Nucleus accumbens (tissue), 56 donors: Measurements from ENCODE around the gene B4GALT1.

Experiments
- DNase-seq, 56 donors: peaks; one replicate each; lab custom pipeline; 2025; lab: John Stamatoyannopoulos, UW

The B4GALT1 gene

DNA sequence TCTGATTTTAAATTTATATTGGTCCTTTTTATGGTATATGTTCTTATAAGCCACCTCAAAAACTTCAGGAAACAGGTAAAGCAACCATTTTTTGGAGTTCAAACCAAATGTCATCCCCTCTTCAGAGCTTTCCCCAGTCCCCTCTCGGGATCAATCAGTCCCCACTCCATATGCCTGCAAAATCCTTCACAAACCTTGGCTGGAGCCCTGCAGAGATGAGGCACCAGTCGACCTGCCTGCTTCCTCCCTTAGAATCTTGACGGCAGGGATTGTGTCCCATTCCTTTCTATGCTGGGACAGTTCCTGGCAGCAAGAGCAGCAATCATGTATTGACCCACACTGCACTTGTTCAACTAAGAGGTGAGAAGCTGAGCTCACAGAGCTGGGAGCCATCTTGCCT is 22.6 kb downstream of the B4GALT1 start:
- no peak for DNase-seq

DNA sequence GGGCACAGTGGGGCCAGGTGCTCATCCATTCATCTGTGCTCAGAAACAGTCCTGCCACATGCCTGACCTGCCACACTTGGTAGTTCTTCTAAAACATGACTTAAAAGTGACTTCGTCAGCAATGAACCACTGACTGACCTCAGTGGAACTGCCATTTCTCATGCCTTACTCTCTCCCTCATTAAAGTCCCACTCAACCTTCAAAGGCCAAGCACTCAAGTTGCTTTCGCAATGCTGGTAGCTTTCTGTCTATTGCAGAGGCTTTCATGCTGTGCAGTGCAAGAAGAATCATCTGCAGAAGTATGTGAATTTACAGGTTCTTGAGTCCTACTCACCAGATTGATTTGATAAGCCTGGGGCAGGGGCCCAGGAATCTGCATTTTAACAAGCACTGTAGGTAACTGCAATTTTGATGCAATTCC is 23.9 kb downstream of the B4GALT1 start:
- no peak for DNase-seq

- DNase-seq, result no peak
Observed at GRCh38 chr9:33142535-33142934, 24.6 kb downstream of the B4GALT1 start.

GRCh38 chr9:33140401-33141360 is 26.5 kb downstream of the B4GALT1 start:
- no peak for DNase-seq

DNA sequence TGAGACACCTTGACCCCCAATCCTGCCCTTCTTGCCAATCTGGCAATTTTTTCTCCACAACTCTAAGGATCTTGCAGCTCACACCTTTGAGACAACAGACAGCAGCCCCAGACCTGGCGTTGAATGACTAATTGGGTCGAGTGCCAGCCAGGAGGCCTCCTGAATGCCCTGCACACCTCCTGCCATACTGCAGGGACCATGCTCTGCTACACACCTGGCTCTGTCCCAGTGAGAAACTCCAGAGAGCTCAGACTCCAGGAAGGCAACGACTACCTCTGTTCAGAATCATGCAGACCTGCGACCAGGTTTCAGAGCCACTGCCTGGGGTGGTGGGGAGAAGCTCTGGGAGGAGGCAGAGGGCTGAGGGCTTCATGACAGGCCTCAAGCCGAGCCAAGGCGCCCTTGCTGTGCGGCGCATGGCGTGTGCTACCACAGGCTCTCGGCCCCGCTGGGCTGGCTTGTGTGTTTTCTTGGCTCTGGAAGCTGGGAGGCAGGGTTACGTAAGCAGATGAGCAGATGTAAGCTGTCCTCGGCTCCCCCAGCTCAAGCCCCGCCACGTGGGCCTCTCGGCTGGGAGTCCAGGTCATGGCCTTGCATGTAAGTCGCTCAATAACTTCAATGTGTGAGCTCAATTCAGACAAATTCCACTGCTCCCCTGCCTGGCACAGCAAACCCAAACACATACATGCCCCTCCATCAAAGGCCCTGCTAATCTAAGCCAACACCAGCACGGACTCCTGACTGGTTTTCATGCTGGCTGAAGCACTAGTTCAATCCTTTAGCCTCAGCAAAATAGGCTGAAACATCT is 27.5 kb downstream of the B4GALT1 start:
- no peak for DNase-seq

DNA sequence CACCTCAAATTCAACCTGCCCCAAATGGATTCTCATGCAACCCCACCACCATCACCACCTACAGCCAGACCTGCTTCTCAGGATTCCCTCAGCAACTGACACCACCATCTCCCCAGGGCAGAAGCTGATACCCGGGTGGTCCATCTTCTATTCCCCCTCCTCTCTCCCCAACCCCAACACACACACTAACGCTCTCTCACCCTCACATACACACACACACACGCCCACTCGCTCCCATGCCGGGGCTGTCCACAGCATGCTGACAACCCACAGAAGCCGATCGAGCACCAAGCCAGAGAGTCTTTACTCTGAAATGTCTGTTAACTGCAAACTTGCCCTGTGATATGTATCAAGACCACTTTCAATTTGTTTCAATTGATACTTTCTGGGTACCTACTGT is 28.4 kb downstream of the B4GALT1 start:
- DNase-seq, result no peak

- no peak for DNase-seq
Observed at GRCh38 chr9:33137781-33138264, 29.3 kb downstream of the B4GALT1 start.

- no peak for DNase-seq
Observed at GRCh38 chr9:33136721-33137670, 30.1 kb downstream of the B4GALT1 start.

- no peak for DNase-seq
Observed at GRCh38 chr9:33135470-33135958, 31.6 kb downstream of the B4GALT1 start.

DNA sequence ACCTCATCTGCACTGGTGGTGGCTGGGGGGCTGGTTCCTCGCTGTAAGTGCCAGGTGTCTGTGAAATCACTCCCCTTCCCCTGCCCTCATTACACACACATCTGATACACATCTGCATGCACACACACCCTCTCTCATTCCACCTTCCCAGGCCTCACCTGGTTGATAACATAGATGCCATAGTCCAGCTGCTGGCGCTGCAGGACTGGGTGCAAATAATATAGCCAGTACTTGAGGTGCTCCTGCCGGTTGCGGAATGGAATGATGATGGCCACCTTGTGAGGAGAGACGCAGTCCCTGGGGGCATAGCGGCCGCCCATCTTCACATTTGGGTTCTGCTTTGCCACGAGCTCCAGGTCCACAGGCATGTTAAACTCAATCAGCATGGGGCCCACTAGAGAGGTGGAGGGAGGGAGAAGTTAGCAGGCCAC is 32.1 kb downstream of the B4GALT1 start:
- DNase-seq, result no peak

- DNase-seq, result peak in 15 of 56 donors; percentile 11 to 53 (median 23)
Observed at GRCh38 chr9:33133186-33133585, 34.0 kb downstream of the B4GALT1 start.

- peak in 3 of 56 donors; percentile 6 to 30 (median 8) for DNase-seq
Observed at GRCh38 chr9:33131790-33132772, 35.1 kb downstream of the B4GALT1 start.

- DNase-seq, result no peak
Observed at GRCh38 chr9:33130961-33131789, 36.0 kb downstream of the B4GALT1 start.

GRCh38 chr9:33129886-33130881 is 37.0 kb downstream of the B4GALT1 start:
- DNase-seq, result no peak

DNA sequence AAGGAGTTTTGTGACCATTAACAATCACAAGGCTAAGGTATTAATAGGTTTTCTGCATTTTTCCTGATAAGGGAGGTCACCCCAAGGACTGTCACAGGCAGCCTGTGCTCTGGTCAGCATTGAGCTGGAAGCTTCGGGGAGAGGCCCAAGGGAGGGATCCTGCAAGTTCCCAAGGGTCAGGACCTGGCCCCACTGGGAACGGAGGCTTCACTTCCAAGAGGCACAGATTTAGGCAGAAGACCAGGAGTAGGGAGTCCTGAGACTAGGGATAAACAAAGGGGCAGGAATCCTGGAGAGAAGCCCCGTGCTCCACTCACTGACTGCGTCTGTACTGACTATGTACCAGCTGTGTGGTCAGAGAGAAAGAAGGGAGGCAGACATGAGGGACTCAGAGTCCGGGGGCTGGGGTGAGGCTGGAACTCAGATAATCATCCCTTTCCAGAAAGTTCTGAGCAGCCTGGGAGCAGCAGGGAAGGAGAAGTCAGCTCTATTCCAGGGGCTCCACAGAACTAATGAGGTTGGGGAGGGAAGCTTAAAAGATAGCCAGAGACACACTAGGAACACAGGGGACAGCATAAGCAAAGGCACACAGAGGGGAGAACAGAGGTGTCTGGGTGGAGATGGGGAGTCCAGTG is 37.8 kb downstream of the B4GALT1 start:
- DNase-seq, result no peak

GRCh38 chr9:33128570-33128969 is 38.6 kb downstream of the B4GALT1 start:
- DNase-seq, result no peak
